DMS153 treated with DMSO at 0.1 percent for 48 hours (cell line): Measurements from ENCODE around the gene AIM2.
"Not testable (repeated sequence)": the region's sequence is repeated elsewhere in the genome, so short reads cannot be mapped to it uniquely, and the experiment has no call there.

Experiments used
- DNase-seq: peaks from one replicate; lab custom pipeline; 2025; ENCODE audit not compliant: unreplicated experiment; lab: John Stamatoyannopoulos, UW

AIM2 gene

GRCh38 chr1:159081626-159082025 is 5.1 kb upstream of the AIM2 start:
- no peak for DNase-seq

GRCh38 chr1:159079525-159079924 is 3.0 kb upstream of the AIM2 start:
- DNase-seq: no peak

DNA sequence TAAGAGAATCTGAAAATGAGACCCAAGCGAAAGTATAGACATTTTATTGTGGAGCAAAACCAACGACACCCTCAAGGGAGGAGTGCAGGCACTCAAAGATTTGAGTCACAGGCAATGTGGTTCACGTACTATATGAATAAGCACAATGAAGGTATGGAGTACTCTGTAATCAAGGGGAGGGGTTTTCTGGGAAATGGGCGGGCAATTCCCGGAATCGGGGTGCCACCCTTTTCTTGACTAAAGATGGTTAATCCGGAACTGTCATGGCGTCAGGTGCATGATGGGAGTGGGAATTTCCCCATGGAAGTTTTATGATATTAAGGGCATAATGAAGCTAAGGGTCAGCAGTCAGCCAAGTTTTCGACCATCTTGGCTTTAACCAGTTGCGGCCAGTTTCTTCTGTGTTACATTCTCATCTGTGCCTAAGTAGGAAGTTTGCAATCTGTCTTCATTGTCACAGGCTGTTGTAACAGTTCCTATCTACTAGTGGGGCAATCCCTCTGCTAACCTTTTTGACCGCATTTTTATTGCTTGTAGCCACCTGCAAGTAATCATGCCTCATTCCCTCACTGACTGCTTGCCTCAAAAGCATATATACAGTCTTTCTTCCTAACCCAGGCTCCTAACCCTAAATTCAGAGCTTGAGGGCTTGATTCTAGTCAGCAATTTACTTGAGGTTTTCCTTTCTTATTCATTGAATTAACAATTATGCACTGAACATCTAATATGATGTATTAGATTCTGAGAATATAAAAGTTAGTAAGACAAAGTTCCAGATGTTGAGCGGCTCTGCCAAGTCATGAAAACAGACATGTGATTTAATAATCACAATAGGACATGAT is 775 bp upstream of the AIM2 start:
- no peak for DNase-seq

- peak; percentile 75 for DNase-seq
Measured at GRCh38 chr1:159071970-159072582, 4.5 kb downstream of the AIM2 start.

GRCh38 chr1:159068886-159069285 is 7.7 kb downstream of the AIM2 start:
- DNase-seq: no peak

DNA sequence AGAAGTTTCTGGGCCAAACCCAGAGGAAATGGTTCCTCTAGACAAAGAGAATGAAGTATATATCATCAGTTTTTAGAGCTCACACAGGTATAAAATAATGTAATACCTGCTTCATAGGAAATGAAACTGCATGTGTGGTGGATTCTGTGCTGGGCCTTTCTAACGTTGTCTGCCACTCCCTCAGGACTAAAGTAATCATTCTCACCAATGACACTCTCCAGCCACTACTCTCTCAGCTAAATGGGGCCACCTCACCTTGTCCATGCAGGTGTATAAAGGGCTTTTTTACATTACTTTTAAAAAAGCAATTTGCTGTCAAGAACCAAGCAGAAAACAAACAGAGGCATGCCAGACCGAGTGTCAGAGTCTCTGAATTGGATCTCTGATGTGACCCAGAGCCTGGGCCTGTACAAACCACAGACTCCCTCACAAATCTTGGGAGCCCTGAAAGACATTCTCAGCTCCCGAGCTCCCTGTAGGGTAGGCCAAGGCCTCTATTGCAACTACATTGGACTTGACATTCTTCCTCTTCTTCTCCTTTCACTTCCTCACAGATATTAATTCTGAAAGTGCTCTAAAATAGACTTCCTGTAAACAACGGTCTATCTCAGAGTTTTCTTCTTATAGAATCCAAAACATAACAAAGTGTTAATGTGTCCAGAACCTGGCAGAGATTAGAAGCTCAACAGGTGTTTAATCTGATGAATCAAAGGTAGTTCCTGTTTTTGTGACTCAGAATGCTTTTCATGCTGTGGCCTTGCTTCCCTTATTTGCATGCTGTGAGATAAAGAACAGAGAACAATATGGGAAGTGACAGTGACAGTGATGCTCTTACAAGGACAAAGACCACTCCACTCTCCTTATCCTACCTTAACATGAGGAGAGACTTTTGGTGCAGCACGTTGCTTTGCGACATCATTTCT is 8.6 kb downstream of the AIM2 start:
- no peak for DNase-seq

DNA sequence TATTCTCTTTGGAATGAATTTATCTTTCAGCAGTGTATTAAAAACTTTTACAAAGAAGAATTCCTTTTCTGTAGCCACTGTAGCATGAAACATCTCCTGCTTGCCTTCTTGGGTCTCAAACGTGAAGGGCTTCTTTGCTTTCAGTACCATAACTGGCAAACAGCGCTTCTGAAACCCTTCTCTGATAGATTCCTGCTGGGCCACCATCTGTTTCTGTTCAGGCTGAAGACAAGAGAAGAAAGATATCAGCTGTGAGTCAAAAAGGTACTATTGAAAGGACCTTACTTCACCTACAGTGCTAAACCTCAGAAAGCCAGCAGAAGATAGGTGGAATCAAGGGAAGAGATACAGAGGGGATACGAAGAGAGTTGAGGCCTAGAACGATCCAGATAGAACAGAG is 10.5 kb downstream of the AIM2 start:
- DNase-seq: no peak

DNA sequence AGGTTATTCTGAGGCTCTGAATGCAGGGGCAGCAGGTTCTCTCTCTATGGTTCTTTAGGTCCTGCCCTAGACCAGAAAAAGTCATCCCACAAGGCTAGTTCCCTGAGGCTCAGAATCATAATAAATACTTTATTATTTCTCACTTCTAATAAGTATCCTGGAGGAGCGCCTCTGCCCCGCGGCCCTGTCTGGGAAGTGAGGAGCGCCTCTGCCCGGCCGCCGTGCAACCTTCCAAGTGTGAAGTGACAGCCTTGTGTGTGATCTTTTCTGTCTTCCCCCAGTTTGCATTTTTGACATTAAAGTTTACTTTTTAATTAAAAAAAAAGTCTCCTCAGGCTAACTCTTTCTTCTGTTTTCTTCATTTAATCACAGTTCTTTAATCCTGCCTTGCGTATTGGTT is 11.5 kb downstream of the AIM2 start:
- no peak for DNase-seq

GRCh38 chr1:159058751-159059150 is 17.8 kb downstream of the AIM2 start:
- DNase-seq: no peak

GRCh38 chr1:159056069-159056698 is 20.4 kb downstream of the AIM2 start:
- DNase-seq: no peak

DNA sequence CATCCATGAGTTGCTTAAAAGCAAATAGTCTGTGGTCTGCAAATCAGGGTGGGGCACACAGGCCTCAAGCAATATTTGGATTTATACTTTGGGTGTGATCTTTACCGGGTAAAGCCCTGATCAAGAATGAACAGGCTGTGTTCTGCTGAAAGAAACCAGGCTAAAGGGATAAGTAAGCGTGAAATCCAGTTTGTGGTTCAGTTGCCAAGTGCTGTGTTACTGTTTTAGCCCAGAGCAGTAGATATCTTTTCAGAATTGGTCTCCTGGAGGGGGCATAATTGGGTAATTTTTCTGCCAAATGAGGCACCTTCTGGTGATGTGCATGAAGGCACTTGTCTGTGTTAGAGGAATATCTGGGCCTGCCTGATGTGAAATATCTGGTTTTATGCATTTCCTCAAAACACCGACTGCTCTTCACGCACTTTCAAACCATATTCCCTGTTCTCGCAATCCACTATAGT is 21.4 kb downstream of the AIM2 start:
- no peak for DNase-seq

GRCh38 chr1:159054427-159054826 is 22.1 kb downstream of the AIM2 start:
- DNase-seq: no peak

DNA sequence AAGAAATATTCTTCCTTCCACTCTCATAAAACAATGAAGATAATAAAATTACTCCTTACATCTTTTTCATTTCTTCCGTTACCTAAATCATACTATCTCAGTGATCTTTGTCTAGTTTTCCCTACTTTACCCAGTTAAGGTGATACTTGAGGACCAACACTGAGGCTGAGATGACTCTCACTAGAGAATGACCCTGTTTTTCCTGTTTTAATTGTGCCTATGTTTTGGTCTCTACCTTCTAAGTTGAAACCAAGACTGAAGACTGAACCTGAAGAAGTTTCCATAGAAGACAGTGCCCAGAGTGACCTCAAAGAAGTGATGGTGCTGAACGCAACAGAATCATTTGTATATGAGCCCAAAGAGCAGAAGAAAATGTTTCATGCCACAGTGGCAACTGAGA is 25.1 kb downstream of the AIM2 start:
- DNase-seq: no peak

GRCh38 chr1:159046486-159046885 is 30.1 kb downstream of the AIM2 start:
- DNase-seq: not testable (repeated sequence)

DNA sequence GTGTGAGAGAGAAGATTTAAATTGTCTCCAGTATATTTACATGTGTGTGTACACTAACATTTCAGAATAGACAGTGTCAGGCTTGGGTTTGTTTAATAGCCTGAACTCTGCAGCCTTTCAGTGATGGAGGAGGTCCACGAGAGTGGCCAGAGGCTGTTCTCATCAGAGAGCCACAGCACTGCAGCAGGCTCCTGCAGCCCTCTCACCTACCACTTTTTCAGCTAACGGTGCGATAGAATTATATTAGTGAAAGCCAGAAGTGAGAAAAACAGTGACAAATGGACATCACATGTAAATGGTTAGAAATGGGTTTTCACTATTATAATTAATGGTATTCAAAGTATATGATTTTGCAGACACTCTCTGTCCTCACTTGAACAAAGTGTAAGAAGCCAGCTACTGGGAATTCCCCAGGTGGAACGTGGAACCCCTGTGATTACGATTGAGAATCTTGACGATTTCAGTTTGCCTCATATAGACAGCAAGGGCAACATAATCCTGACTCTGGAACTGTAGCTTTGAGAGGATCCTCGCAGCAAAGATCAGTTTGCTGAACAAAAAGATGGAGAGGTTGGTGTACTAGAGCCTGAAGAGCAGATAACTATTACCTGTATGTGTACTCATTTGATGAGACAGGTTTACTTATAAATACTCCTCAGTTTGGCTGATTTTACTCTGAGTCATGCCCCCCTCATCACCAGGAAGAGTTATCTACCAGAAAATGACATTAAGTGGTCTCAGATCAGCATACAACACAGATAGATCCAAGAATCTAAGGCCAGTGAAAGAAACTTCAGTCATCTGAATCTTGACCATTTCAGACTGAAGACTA is 35.5 kb downstream of the AIM2 start:
- DNase-seq: no peak

DNA sequence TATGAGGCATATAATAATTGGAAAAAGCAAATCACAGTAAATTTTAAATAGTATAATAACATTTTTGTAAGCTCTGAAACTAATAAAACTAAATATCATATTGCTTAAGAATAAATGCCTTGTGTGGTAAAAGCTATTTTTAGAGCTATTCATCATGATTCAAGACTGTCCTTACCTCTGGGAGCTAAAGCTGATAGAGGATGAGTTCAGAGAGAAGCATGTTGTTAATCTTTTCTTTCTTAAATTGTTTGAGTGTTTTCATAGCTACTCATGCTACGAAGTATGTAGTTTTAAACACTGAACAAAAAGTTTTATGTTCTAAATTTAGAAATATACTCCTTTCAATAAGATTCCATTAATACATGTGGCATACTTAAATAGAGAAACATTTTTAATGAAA is 36.4 kb downstream of the AIM2 start:
- DNase-seq: no peak

- DNase-seq: peak; percentile 15
Measured at GRCh38 chr1:159030877-159031447, 45.6 kb downstream of the AIM2 start.

- DNase-seq: no peak
Measured at GRCh38 chr1:159030311-159030710, 46.3 kb downstream of the AIM2 start.

- not testable (repeated sequence) for DNase-seq
Measured at GRCh38 chr1:159026841-159027240, 49.7 kb downstream of the AIM2 start.

DNA sequence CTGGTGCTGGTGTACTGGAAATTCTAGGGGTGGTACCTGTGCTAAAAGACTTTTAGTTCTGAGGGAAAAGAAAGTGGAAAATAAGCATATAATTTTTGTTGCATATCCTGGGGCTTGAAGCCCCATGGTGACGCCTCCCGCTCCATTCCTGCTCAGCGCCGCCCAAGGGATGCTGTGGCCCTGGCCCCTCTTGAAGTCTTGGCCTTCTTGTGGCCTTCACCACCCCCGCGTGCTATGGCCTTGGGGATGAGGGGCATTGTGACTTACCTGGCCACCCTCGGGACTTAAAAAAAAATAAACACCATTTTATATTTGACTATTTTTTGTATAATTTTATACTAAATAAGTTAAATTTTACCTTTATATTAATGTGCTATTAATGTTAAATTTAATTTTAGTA is 51.5 kb downstream of the AIM2 start:
- no peak for DNase-seq
